Colon (tissue), 2 donors: ENCODE data around the gene CLEC4A.
"Not testable (repeated sequence)": the region's sequence is repeated elsewhere in the genome, so short reads cannot be mapped to it uniquely, and the experiment has no call there.

Experiments used
- FAIRE-seq: peaks from 2 replicates; lab custom pipeline; 2012; peaks lifted over from hg19 to GRCh38; lab: Jason Lieb, UNC
- donor health status: control.
- donor health status: control.

Gene CLEC4A

GRCh38 chr12:8134398-8134930 lies 11.0 kb downstream of the CLEC4A start:
- not testable (repeated sequence) for FAIRE-seq

GRCh38 chr12:8141647-8142046 lies 18.2 kb downstream of the CLEC4A start:
- not testable (repeated sequence) for FAIRE-seq

GRCh38 chr12:8143261-8143660 lies 19.8 kb downstream of the CLEC4A start:
- no peak for FAIRE-seq

- FAIRE-seq: no peak
Measured at GRCh38 chr12:8145754-8146441, 22.5 kb downstream of the CLEC4A start.

- no peak for FAIRE-seq
Measured at GRCh38 chr12:8146442-8146771, 23.0 kb downstream of the CLEC4A start.

GRCh38 chr12:8154526-8154925 lies 31.1 kb downstream of the CLEC4A start:
- FAIRE-seq: no peak

GRCh38 chr12:8156416-8156815 lies 33.0 kb downstream of the CLEC4A start:
- FAIRE-seq: no peak

- FAIRE-seq: no peak
Measured at GRCh38 chr12:8156845-8157244, 33.4 kb downstream of the CLEC4A start, which contains the start of gene ZNF705A. Gene ZNF705A (plus strand): TSS chr12:8157015. CDS start chr12:8172626, 15,611 bp downstream.

- no peak for FAIRE-seq
Measured at GRCh38 chr12:8157484-8158198, 34.2 kb downstream of the CLEC4A start.

- not testable (repeated sequence) for FAIRE-seq
Measured at GRCh38 chr12:8172911-8173310, 49.5 kb downstream of the CLEC4A start.

GRCh38 chr12:8179989-8180585 lies 56.7 kb downstream of the CLEC4A start:
- not testable (repeated sequence) for FAIRE-seq

GRCh38 chr12:8181271-8181670 lies 57.9 kb downstream of the CLEC4A start:
- not testable (repeated sequence) for FAIRE-seq

GRCh38 chr12:8182923-8183322 lies 59.5 kb downstream of the CLEC4A start:
- not testable (repeated sequence) for FAIRE-seq

- FAIRE-seq: not testable (repeated sequence)
Measured at GRCh38 chr12:8183346-8183745, 59.9 kb downstream of the CLEC4A start.

- not testable (repeated sequence) for FAIRE-seq
Measured at GRCh38 chr12:8184206-8184605, 60.8 kb downstream of the CLEC4A start.

GRCh38 chr12:8188088-8188487 lies 64.7 kb downstream of the CLEC4A start:
- FAIRE-seq: not testable (repeated sequence)
